ENCODE data around the gene ZG16.
"Not testable (repeated sequence)": the region's sequence is repeated elsewhere in the genome, so short reads cannot be mapped to it uniquely, and the experiment has no call there.

Gene ZG16

DNA sequence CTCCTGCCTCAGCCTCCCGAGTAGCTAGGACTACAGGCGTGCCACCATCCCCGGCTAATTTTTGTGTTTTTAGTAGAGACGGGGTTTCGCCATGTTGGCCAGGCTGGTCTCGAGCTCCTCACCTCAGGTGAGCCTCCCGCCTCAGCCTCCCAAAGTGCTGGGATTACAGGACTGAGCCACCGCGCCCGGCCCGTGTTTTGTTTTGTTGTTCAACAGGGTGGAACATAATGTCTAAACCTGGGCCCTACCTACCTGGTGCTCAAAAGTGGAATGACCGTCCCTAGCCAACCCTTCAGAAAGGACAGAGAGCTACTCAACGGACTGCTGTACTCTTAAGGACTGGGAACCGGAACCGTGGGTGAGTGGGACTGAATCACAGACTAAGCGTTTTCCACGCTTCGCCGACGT is 11.7 kb downstream of the ZG16 start:
- ChIA-PET CTCF (interaction anchor here (0.7 to 1.7 kb wide), 9 partner anchors 12 to 242 kb away, joined by 3 to 6 read pairs (median 3); partner anchors contain the start of gene PAGR1), POLR2A (interaction anchor here (0.7 to 6.8 kb wide), 29 partner anchors 10 to 229 kb away, joined by 3 to 92 read pairs (median 4); partner anchors contain the start of genes MAZ, MVP, PAGR1 and PRRT2)
- no peak for TF ChIP-seq ELF4 (IDR thresholded peaks at IDR 0.05)
- no peak for TF ChIP-seq TARDBP (IDR thresholded peaks at IDR 0.05)
- TF ChIP-seq FOXK2 (IDR thresholded peaks at IDR 0.05): no peak
- TF ChIP-seq SP1 (IDR thresholded peaks at IDR 0.05): no peak
- no peak for TF ChIP-seq PKNOX1 (IDR thresholded peaks at IDR 0.05)
- TF ChIP-seq BHLHE40 (IDR thresholded peaks at IDR 0.05; ENCODE audit: borderline replicate concordance): no peak
- TF ChIP-seq HDGF (IDR thresholded peaks at IDR 0.05; ENCODE audit: borderline replicate concordance): no peak
- DNase-seq (ENCODE audit: extremely low spot score): no peak

DNA sequence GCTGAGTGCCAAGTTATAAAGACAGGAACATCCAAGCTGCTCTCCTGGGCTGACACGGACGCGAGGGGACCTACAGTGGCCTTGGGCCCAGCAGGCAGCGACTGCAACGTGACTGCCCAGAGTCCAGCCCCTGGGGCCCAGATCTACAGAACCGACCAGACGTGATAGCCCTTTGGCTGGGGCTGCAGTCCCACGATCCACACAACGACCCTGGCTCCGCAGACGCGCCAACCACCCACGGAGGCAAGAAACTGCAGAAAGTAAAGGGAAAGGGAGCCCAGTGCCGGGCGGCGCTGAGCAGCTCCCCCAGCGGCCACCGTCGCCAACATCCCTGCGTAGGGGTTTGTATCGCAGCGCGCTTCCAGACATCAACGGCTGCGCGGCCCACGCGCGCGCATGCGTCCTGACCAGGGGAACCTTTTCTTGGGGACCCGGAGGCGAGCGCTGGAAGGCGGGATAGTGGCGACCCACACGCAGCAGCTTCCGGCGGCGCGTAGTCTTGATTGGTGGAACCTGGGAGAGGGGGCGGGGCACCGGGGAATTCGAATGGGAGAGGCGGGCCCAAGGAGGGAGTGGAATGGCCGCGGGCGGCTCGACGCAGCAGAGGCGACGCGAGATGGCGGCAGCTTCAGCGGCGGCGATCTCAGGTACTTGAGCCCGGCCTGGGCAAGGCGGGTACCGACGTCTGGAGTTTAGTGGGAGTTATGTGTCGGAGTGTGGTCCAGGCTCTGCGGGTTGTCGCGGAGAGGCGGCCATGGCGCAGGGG is 12.3 kb downstream of the ZG16 start, which contains the start of gene KIF22:
Gene KIF22 (plus strand): TSS at position 569 of the 766 bp plus-strand sequence. CDS start 9 bp downstream, at position 578.
- POLR2A ChIA-PET: interaction anchor here (0.7 to 6.8 kb wide), 29 partner anchors 11 to 229 kb away, joined by 3 to 92 read pairs (median 4); partner anchors contain the start of genes MAZ, MVP, PAGR1 and PRRT2
- CTCF ChIA-PET: interaction anchor here (0.6 to 1.7 kb wide), 12 partner anchors 11 to 241 kb away, joined by 3 to 6 read pairs (median 3); partner anchors contain the start of gene PAGR1
- TF ChIP-seq NFRKB (IDR thresholded peaks at IDR 0.05) (peak; percentile 21; the same call in 1 of the 2 replicates), L3MBTL2 (conservative IDR thresholded peaks at IDR 0.05) (peak; percentile 50), ELF4 (IDR thresholded peaks at IDR 0.05) (peak; percentile 26; the same call in 1 of the 2 replicates), CTBP1 (IDR thresholded peaks at IDR 0.05; ENCODE audit: borderline replicate concordance) (peak; percentile 69), SUZ12 (IDR thresholded peaks at IDR 0.05) (no peak), TARDBP (IDR thresholded peaks at IDR 0.05) (peak; percentile 78), FOXK2 (IDR thresholded peaks at IDR 0.05) (no peak)
- DNase-seq (ENCODE audit: extremely low spot score): peak; percentile 99

- ChIA-PET POLR2A (interaction anchor here (0.5 to 6.8 kb wide), 20 partner anchors 11 to 228 kb away, joined by 3 to 92 read pairs (median 6); partner anchors contain the start of genes MAZ, MVP, PAGR1 and PRRT2), CTCF (interaction anchor here (0.6 to 1.2 kb wide), 6 partner anchors 10 to 115 kb away, joined by 3 to 4 read pairs (median 3); no protein-coding TSS in a partner anchor)
- DNase-seq (ENCODE audit: extremely low spot score): no peak
- TF ChIP-seq ELF4 (IDR thresholded peaks at IDR 0.05) (no peak), FOXK2 (IDR thresholded peaks at IDR 0.05) (no peak), L3MBTL2 (conservative IDR thresholded peaks at IDR 0.05) (peak; percentile 22; the same call in 1 of the 2 replicates)
These were observed 13.1 kb downstream of the ZG16 start for GRCh38 chr16:29790949-29791844.

- CTCF ChIA-PET: no interaction called here
- TF ChIP-seq HDGF (IDR thresholded peaks at IDR 0.05; ENCODE audit: borderline replicate concordance) (no peak), FOXK2 (IDR thresholded peaks at IDR 0.05) (no peak), ELF4 (IDR thresholded peaks at IDR 0.05) (no peak), L3MBTL2 (conservative IDR thresholded peaks at IDR 0.05) (no peak), SP1 (IDR thresholded peaks at IDR 0.05) (no peak), CTBP1 (IDR thresholded peaks at IDR 0.05; ENCODE audit: borderline replicate concordance) (no peak), ZNF384 (IDR thresholded peaks at IDR 0.05) (no peak), SUZ12 (IDR thresholded peaks at IDR 0.05) (no peak), FOXM1 (IDR thresholded peaks at IDR 0.05; ENCODE audit: borderline replicate concordance) (no peak), PKNOX1 (IDR thresholded peaks at IDR 0.05) (no peak)
- DNase-seq (ENCODE audit: extremely low spot score): no peak
- POLR2A ChIA-PET: interaction anchor here (6.8 kb wide), 1 partner anchor 10 kb away, joined by 92 read pairs; no protein-coding TSS in a partner anchor
These were observed 14.1 kb downstream of the ZG16 start for GRCh38 chr16:29791845-29792807.

DNA sequence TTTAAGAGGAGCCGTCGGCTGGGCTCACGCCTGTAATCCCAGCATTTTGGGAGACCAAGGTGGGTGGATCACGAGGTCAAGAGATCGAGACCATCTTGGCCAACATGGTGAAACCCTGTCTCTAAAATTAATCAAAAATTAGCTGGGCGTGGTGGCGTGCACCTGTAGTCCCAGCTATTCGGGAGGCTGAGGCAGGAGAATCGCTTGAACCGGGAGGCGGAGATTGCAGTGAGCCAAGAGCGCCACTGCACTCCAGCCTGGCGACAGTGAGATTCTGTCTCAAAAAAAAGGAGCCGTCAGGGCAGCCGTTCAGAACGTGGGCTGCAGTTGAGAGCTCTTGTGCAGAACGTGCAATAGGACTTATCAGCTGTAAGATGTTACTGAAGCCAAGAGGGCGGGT is 15.1 kb downstream of the ZG16 start:
- POLR2A ChIA-PET: interaction anchor here (6.8 kb wide), 1 partner anchor 9 kb away, joined by 92 read pairs; no protein-coding TSS in a partner anchor
- CTCF ChIA-PET; DNase-seq (ENCODE audit: extremely low spot score): not testable (repeated sequence)

- ChIA-PET POLR2A (interaction anchor here (1.4 to 6.8 kb wide), 2 partner anchors 8 to 13 kb away, joined by 3 to 92 read pairs; partner anchors contain the start of gene MAZ), CTCF (no interaction called here)
- DNase-seq (ENCODE audit: extremely low spot score): no peak
- TF ChIP-seq FOXM1 (IDR thresholded peaks at IDR 0.05; ENCODE audit: borderline replicate concordance): no peak
- no peak for TF ChIP-seq HDGF (IDR thresholded peaks at IDR 0.05; ENCODE audit: borderline replicate concordance)
- TF ChIP-seq BHLHE40 (IDR thresholded peaks at IDR 0.05; ENCODE audit: borderline replicate concordance): no peak
- TF ChIP-seq ZNF384 (IDR thresholded peaks at IDR 0.05): no peak
- TF ChIP-seq LEF1 (IDR thresholded peaks at IDR 0.05; ENCODE audit: borderline replicate concordance): no peak
- no peak for TF ChIP-seq FOXK2 (IDR thresholded peaks at IDR 0.05)
These were observed 16.2 kb downstream of the ZG16 start for GRCh38 chr16:29794231-29794710.
